ENCODE data around the gene ITGA11. TPM values are rescaled to one million over a fixed set of nuclear protein-coding genes. Genes with fewer than 3 reads are reported as not detected.

Gene ITGA11
- total and polyA plus RNA-seq, 2 of the 4 experiments (the other 2 are of a cell fraction) = 4.1 to 6.6 TPM

- CTCF ChIA-PET = no interaction called here
Observed at GRCh38 chr15:68301301-68301700, 130.7 kb downstream of the ITGA11 start.

More at GRCh38 chr15:68301301-68301700, 130.7 kb downstream of the ITGA11 start:
- Histone ChIP-seq H3K23ac (ENCODE audit: low read depth, low read length) (no peak overlapping the region), H2BK15ac (ENCODE audit: low read depth, low read length) (no peak overlapping the region), H3K4ac (ENCODE audit: low read depth, low read length) (no peak overlapping the region), H3K9me1 (ENCODE audit: insufficient read depth, low read length) (peaks cover 5% of the 10 kb centered on the region; the same call in 1 of the 2 replicates), H2AFZ (replicated peaks; ENCODE audit: low read length, poor library complexity) (no peak overlapping the region), H4K5ac (ENCODE audit: low read depth, low read length) (no peak overlapping the region), H3K4me1 (ENCODE audit: control insufficient read depth, insufficient read depth, low read length) (peaks cover 5% of the 10 kb centered on the region), H3K27ac (ENCODE audit: insufficient read depth, low read length) (no peak overlapping the region), H2BK120ac (ENCODE audit: low read depth, low read length) (no peak overlapping the region), H3K4me3 (ENCODE audit: insufficient read depth, low read depth, low read length) (no peak overlapping the region), H2BK5ac (ENCODE audit: low read depth, low read length, poor library complexity, severe bottlenecking) (no peak overlapping the region), H3K9ac (ENCODE audit: low read depth, low read length) (no peak overlapping the region), H3K79me1 (ENCODE audit: low read depth in 1 of 2, low read length in 2 of 2) (peaks cover 9 to 14% of the 10 kb centered on the region in 2 experiments), H3K56ac (ENCODE audit: extremely low read depth, insufficient read depth, low read length) (no peak overlapping the region), H3K36me3 (ENCODE audit: control insufficient read depth, insufficient read depth, low read length) (peaks cover 16% of the 10 kb centered on the region), H3K9me3 (ENCODE audit: control insufficient read depth, insufficient read depth, low read length) (no peaks in the 10 kb centered on the region), H2AK9ac (replicated peaks; ENCODE audit: low read depth, low read length, poor library complexity) (no peak overlapping the region), H4K8ac (ENCODE audit: low read depth in 2 of 2, low read length in 2 of 2) (no peak overlapping the region), H2BK20ac (ENCODE audit: low read depth, low read length) (no peak overlapping the region), H4K91ac (ENCODE audit: insufficient read depth, low read depth, low read length) (no peak overlapping the region), H3K18ac (ENCODE audit: low read depth, low read length) (no peak overlapping the region), H2AK5ac (ENCODE audit: low read depth, low read length) (no peak overlapping the region), H3K4me2 (ENCODE audit: low read depth, low read length) (no peak overlapping the region), H3K27me3 (ENCODE audit: control insufficient read depth, insufficient read depth, low read length) (no peaks in the 10 kb centered on the region), H3K14ac (replicated peaks; ENCODE audit: low read depth, low read length) (no peak overlapping the region), H4K20me1 (ENCODE audit: insufficient read depth, low read length) (no peaks in the 10 kb centered on the region)
- TF ChIP-seq FOS (IDR thresholded peaks at IDR 0.05; ENCODE audit: low read depth, low read length) = no peak
- no peak for TF ChIP-seq CTCF (conservative IDR thresholded peaks at IDR 0.05; ENCODE audit: low read depth, low read length)
- no peak for TF ChIP-seq POLR2A (IDR thresholded peaks at IDR 0.05; ENCODE audit: low read depth, low read length)
- TF ChIP-seq USF2 (IDR thresholded peaks at IDR 0.05; ENCODE audit: low read depth, low read length) = no peak
- no peak for TF ChIP-seq NFE2L2 (IDR thresholded peaks at IDR 0.05; ENCODE audit: low read depth, low read length)
- TF ChIP-seq MAZ (IDR thresholded peaks at IDR 0.05; ENCODE audit: borderline replicate concordance, low read depth, low read length) = no peak
- no peak for TF ChIP-seq CEBPB (IDR thresholded peaks at IDR 0.05; ENCODE audit: low read depth, low read length)
- TF ChIP-seq RFX5 (IDR thresholded peaks at IDR 0.05; ENCODE audit: low read depth, low read length) = no peak
- TF ChIP-seq ELK1 (IDR thresholded peaks at IDR 0.05; ENCODE audit: borderline replicate concordance, low read depth, low read length) = no peak
- no peak for TF ChIP-seq CHD1 (IDR thresholded peaks at IDR 0.05; ENCODE audit: low read depth, low read length)
- TF ChIP-seq SMC3 (IDR thresholded peaks at IDR 0.05; ENCODE audit: low read depth, low read length) = no peak
- no peak for TF ChIP-seq RCOR1 (IDR thresholded peaks at IDR 0.05; ENCODE audit: insufficient replicate concordance, low read length)
- no peak for TF ChIP-seq MAFK (IDR thresholded peaks at IDR 0.05; ENCODE audit: low read depth, low read length)
- TF ChIP-seq RAD21 (IDR thresholded peaks at IDR 0.05; ENCODE audit: low read length) = no peak
- no peak for DNase-seq
- intact Hi-C loops (cut with micrococcal nuclease) (loop anchor here (10.0 kb wide), 1 partner anchor 514 kb away; no protein-coding TSS in a partner anchor), dilution Hi-C loops (cut with HindIII; ENCODE audit: low sequenced_read_pairs, unreplicated experiment) (no loop called here), in situ Hi-C loops (cut with MboI; ENCODE audit: low sequenced_read_pairs) (loop anchor here (5.0 to 10.0 kb wide), 2 partner anchors 251 to 574 kb away; no protein-coding TSS in a partner anchor)
- POLR2A ChIA-PET (ENCODE audit: unreplicated experiment) = no interaction called here
- no peak for ATAC-seq (ENCODE audit: low read depth)
- 100% methylated on average over 4 of the region's 8 CpGs; no CpG with 5 or more reads in 1 of the 2 experiments for WGBS, 2 experiments (ENCODE audit: extremely low coverage in 2 of 2, insufficient read length in 1 of 2)
- no TSS peak for BruUV-seq (replicated peaks)

Data from IMR-90 (cell line).